ENCODE measurements around the gene IQSEC1.

The IQSEC1 gene

DNA sequence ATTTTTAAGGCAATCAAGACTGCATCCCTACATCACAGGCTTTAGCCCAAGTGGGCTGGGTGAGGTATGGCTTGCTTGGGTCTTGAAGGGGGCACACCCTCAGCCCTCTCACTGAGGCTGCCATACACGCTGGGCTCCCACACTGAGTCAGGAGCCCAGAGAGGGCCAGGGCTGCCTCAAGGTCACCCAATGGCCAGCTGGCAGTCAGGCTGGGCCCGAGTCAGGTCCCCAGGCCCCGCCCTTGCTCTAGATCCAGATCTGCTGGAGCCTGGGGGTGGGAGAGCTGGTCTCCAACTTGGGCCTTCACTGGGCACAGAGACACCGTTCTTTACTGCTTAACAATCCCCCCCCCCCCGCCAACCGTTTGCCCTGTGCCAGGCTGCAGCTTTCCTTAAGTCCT, 88.1 kb downstream of the IQSEC1 start:
- no peak for DNase-seq (ENCODE audit: low read depth)

DNA sequence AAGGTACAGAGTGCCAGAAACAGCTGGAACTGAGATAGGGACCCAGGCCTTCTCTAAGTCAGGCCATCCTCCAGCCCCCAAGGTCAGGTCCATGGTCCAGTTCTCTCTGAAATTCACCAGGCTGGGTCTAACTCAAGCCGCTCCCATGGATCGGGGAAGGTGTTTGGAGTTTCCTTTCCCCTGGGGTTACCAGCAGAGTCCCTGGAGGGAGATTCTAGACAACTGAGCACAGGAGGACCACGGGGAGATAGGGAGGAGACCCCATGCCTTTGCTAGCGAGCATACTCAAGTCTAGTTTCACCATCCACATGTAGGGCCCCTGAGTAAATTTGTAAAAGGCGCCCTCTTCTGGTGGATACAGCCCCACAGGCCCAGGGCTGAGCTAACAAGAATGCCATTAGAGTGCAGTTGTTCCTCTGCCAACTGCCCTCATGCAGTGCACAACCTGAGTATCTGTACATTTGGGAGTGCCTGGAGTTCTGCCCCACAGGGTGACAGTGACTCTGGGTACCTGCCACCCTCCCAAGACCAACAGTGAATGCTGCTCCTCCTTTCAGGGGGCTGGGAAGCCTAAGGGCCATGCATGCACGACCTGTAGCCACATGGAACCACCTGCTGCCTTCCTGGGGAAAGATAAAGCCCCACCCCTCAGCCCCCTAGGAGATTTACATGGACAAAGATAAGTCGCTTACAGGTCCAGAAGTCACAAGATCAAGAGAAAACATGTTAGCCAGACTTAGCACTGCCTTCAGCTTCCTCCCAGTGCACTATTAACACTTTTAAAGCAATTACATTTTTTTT, 89.0 kb downstream of the IQSEC1 start:
- peak; percentile 19 for DNase-seq (ENCODE audit: low read depth)

DNA sequence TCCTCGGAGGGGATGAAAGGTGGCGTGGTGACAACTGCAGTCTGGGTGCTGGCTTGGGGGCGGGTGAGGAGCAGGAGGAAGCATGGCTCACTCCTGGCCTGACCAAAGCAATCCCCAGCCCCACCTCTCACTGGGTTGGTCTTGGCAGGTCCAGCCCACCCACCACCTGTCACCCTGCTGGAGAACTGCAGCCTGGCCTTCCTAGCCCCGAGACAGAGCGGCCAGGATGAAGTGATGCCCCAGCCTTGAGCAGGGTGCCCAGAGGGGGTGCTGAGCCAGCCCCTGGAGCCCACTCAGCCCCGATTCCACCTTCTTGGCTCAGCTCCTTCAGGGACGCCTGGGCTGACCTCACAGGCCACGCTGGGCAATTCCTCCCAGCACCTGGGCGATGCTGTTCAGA, 89.9 kb downstream of the IQSEC1 start:
- DNase-seq (ENCODE audit: low read depth), result no peak

DNA sequence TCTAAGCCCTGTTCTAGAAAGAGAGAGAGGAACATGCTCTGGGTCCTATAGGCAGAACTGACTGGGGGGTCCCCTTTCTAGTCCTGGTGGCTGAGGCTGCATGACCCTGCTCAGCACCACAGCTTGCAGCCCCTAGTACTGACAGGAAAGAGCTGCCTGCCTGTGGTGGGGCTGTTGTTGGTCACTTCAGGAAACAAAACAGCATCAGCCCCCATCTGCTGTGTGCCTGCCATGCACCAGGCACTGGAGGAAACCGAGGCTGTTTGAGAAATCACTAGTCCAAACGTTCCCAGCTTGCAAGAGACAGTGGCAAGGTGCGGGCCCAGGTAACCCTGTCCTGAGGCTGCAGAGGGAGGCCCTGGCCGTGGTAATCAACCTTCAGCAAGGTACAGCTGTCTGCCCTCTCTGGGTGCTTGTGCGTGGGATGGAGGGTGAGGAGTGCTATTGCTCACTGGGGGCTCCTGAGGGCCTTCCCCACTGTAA, 90.6 kb downstream of the IQSEC1 start:
- DNase-seq (ENCODE audit: low read depth), result no peak

DNA sequence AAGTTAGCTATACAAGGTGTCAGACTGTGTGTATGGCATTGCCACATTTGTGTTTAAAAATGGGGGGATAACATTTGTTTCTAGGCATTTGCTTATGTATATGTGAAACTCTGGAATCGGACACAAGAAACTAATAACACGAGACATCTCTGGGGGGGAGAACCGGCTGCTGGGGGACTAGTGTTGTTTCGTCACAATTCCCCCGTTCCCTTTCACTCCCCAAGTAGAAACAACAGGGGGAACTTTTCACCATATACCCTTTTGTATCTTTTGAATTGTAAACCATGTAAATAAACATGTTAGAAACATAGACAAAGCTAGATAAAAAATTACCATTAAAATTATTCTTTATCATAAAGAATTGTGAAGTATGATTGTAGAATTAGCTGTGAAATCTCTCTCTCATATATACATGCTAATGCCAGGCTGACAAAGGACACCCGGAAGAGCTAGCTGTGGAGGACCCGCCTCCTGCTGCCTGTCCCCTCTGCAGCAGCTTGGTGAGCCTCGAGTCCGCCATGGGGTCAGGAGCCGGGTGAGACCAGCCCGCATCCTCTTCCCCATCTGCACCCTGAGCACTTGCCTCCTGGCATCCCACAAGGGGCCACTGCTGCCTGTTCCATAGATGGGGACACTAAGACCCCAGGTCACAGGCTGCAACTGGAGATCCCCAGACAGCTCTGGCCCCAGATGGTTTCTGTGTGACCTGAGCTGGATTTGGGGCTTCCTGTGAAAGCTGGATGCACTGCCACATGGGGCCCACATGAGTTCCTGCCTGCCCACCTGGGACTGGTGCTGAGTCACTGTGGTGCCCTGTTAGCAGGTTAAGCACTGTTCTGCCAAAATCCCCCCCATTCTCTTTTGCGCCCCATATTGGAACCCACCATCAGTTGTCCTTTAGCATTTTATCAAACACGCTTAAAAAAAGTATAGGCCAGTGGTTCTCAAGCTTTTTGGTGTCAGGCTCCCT, 91.6 kb downstream of the IQSEC1 start:
- no peak for DNase-seq (ENCODE audit: low read depth)

GRCh38 chr3:12980596-12981290, 92.5 kb downstream of the IQSEC1 start:
- DNase-seq (ENCODE audit: low read depth), result no peak

- no peak for DNase-seq (ENCODE audit: low read depth)
Observed at GRCh38 chr3:12979947-12980487, 93.2 kb downstream of the IQSEC1 start.

DNA sequence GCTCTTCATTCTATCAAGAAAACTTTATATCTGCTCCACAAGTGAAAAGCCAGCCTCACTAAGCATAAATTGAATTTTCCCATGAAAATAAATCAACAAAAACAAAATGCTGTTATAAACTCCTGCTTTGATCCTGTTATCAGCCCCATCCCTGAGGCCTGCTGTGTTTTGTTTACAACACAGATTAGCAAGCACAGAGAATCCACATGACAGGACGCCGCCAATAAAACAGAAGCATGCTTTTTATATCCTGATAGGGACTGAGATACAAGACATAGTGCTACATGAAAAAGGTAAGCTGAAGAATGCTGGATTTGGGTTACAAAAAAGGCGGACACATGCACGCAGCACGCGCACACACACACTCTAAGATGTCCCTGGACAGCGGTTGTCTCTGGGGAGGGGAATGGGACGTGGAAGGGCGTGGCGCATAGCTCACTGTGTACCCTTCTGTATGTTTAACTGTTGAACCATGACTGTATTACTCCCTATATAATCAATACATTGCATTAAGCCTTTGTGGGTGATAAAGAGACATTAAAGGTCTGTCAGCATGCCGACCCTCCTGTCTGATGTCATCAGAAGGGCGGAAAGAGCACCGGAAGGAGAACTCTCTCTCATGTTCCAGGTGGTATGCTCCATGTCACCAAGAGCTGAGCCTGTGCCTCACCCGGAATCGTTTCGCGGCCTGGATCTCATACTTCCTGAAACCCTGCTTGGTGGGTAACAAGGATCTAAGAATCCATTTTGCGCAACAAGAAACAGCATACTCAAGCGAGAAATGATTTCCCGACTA, 93.9 kb downstream of the IQSEC1 start:
- DNase-seq (ENCODE audit: low read depth), result no peak

GRCh38 chr3:12978682-12979081, 94.5 kb downstream of the IQSEC1 start:
- DNase-seq (ENCODE audit: low read depth), result no peak

GRCh38 chr3:12977117-12977808, 96.0 kb downstream of the IQSEC1 start:
- no peak for DNase-seq (ENCODE audit: low read depth)

DNA sequence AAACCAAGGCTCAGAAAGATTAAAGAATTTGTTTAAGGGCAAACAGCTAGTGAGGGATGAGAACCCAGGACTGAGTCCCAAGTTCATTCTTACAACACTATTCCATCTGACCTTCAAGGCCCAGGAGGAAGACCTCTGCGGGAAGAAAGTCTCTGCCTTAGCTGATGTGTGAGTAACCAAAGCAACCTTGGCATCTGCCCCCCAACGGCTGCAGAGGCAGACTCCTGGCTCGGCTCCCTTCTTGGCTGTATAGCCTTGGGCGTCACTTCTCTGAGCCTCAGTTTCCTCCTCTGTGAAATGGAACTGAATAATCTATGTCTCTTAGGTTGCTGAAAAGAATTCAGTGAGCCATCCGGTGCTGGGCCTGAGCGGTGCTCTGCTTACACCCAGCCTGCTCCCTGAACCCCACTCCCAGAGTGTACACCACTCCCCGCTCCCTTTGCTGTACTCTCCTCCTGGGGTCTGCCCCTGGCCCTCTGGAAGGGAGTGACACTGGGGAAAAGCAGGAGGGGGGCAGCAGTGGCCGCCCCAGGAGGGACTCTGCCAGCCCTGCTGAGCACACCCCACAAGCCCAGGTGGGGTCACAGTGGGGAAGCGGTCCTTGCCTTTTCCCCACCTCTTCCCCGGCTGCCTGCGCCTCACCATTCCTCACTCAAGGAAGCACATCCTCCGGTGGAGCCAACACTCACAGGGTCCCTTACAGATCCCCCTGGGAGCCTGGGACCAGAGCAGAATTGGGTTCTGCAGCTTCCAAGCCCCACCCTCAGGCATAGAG, 97.3 kb downstream of the IQSEC1 start:
- DNase-seq (ENCODE audit: low read depth), result no peak

DNA sequence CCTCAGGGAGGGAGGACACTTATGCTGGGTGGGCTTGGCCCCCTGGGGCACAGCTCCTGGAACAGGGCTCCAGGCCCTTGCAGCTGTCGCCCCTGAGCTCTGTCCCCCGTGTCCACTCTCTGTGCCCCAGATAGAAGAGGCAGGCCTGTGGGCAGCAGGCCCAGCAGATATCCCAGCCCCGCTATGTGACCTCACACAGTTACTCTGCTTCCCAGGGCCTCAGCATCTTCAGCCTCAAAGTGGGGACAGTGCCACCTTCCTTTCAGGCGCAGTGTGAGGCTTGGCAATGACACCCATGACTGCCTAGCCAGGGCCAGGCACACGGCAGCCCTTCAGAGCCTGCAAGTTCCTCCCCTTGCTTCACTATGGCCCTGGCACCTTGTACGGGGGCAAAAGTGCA, 98.4 kb downstream of the IQSEC1 start:
- no peak for DNase-seq (ENCODE audit: low read depth)

DNA sequence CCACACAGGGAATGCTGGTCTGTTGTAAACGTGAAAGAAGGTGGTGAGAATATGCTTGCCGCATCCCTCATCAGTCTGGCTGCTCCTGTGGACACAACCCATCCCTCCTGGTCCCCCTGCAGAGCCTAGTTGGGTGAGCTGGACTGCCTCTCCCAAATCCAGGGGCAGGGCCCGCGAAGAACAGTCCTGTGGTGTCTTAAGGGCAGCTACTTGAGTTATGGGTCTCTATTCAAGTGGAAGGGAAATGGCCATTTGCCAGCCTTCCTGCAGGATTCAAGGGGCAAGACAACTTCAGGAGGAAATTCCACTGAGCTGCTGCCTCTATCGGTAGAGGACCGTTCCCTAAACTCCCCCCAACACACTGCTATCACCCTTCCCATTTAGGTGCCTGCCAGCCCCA, 98.9 kb downstream of the IQSEC1 start:
- no peak for DNase-seq (ENCODE audit: low read depth)

GRCh38 chr3:12973827-12974226, 99.4 kb downstream of the IQSEC1 start:
- no peak for DNase-seq (ENCODE audit: low read depth)

DNA sequence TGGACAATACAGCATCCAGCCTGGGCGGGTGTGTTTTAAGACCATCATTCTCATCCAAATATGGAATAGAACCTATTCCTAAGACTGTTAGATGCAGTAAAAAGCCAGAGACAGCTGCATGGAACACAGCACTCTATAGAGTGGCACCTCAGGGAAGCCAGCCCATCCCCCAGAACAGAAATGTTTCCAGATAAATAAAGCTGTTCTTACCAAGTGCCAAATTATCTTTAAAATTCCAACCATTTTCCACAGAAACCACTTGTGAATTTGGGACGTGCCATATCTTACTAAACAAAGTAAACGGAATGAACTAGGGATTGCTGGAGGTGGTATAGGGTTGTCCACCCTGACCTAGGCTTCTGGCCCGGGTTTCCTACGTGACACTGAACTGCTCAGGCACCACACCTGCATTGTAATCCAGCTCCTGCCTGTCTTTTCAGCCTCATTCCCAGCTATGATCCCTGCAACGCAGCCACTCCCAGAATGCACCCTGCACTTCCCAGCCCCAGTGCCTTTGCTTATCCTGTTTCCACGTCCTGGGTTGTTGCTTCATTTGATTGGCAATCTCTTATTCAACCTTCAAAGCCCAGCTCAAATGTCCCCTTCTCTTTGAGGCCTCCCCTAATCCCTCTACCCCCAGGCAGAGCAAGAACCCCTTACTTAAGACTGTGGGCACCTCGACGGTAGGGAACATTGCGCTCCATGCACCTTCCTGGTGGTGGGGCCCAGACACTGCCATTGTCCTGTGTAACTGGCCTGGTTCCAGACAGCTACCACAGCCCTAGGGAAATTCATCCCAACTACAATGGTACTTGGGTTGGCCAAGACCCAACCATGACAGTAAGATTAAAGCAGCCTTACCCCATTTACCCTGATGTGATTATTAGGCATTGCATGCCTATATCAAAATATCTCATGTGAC, 100.2 kb downstream of the IQSEC1 start:
- DNase-seq (ENCODE audit: low read depth), result no peak

GRCh38 chr3:12972043-12972442, 101.2 kb downstream of the IQSEC1 start:
- no peak for DNase-seq (ENCODE audit: low read depth)

GRCh38 chr3:12970684-12971083, 102.5 kb downstream of the IQSEC1 start:
- DNase-seq (ENCODE audit: low read depth), result no peak

GRCh38 chr3:12969486-12969885, 103.7 kb downstream of the IQSEC1 start:
- no peak for DNase-seq (ENCODE audit: low read depth)

- no peak for DNase-seq (ENCODE audit: low read depth)
Observed at GRCh38 chr3:12968541-12968940, 104.7 kb downstream of the IQSEC1 start.
